ENCODE measurements around the gene TSPO2. TPM values are rescaled to one million over a fixed set of nuclear protein-coding genes. Genes with fewer than 3 reads are reported as not detected.

Gene TSPO2
- total RNA-seq, 1 donor from 2014 or later = 1.0 TPM

- Histone ChIP-seq H3K4me1 (ENCODE audit: control insufficient read depth in 3 of 3, insufficient read depth in 3 of 3, low read length in 3 of 3) (peaks cover 9 to 13% (median 11%) of the 10 kb centered on the region in 3 donors), H3K9ac (ENCODE audit: low read depth in 1 of 3, low read length in 3 of 3) (no peak overlapping the region), H3K27ac (ENCODE audit: low read depth, low read length) (no peak overlapping the region), H3K27me3 (ENCODE audit: control insufficient read depth in 3 of 3, insufficient read depth in 3 of 3, low read length in 3 of 3) (no peaks in the 10 kb centered on the region), H3K9me3 (ENCODE audit: control insufficient read depth in 3 of 3, low read length in 3 of 3) (no peaks in the 10 kb centered on the region), H3K4me3 (ENCODE audit: low read length in 3 of 3) (no peak overlapping the region), H3K36me3 (ENCODE audit: control insufficient read depth in 3 of 3, insufficient read depth in 3 of 3, low read length in 3 of 3) (peaks cover 0 to 4% (median 0%) of the 10 kb centered on the region in 3 donors)
These were observed 19.2 kb upstream of the TSPO2 start for GRCh38 chr6:41023114-41023513.

DNA sequence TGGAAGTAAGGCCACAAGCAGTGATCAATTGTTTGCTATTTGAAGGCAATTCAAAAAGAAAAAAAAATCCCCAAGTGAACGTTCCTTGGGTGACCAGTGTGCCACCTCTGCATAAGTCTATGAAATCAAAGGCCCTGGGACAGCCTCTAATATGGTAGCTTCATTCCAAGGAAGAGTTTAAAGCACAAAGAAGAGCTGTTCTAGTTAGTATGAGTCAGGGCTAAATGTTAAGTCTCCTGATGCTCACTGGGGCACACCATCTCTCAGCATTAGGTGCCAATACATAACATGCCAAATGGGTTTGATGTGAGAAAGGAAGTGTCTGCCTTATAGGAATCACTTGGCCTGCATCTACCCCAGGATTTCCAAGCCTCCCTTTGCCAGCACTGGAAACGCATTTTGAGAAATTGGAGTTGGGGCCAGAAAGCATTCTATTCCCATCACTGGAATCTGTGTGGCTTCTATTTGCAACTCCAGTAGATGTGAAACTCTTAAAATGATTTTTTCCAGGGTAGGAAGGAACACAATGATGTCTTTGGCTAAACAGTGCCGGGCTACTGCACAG, 16.2 kb upstream of the TSPO2 start:
- no peak overlapping the region for H3K27ac ChIP-seq (ENCODE audit: low read depth, low read length)
- no peaks in the 10 kb centered on the region for H3K9me3 ChIP-seq (ENCODE audit: control insufficient read depth in 3 of 3, low read length in 3 of 3)
- no peaks in the 10 kb centered on the region for H3K27me3 ChIP-seq (ENCODE audit: control insufficient read depth in 3 of 3, insufficient read depth in 3 of 3, low read length in 3 of 3)
- no peak overlapping the region for H3K4me3 ChIP-seq (ENCODE audit: low read length in 3 of 3)
- H3K36me3 ChIP-seq (ENCODE audit: control insufficient read depth in 3 of 3, insufficient read depth in 3 of 3, low read length in 3 of 3) = peaks cover 0 to 4% (median 0%) of the 10 kb centered on the region in 3 donors
- peaks cover 16 to 22% (median 19%) of the 10 kb centered on the region in 3 donors for H3K4me1 ChIP-seq (ENCODE audit: control insufficient read depth in 3 of 3, insufficient read depth in 3 of 3, low read length in 3 of 3)
- no peak overlapping the region for H3K9ac ChIP-seq (ENCODE audit: low read depth in 1 of 3, low read length in 3 of 3)

DNA sequence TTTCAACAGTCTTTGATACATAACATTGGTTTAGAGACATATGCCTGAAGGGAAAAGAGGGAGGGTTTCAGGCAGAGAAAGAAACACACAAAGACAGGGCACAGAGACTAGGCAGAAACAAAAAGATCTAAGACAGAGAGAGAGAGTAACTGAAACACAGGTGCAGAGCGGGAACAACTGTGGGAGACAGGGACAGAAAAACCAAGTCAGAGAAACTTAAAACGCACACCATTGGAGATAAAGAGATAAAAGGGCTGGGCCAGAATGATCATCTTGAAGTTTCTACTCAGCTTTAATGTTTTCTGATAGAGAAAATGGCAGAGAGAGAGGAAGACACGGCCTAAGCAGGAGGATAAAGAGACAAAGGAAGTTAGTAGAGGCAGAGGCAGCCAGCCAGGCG, 15.0 kb upstream of the TSPO2 start:
- peak overlapping the region; percentile 81 to 93 (median 84) for H3K9ac ChIP-seq (ENCODE audit: low read depth in 1 of 3, low read length in 3 of 3)
- H3K36me3 ChIP-seq (ENCODE audit: control insufficient read depth in 3 of 3, insufficient read depth in 3 of 3, low read length in 3 of 3) = peaks cover 0 to 4% (median 0%) of the 10 kb centered on the region in 3 donors
- no peaks in the 10 kb centered on the region for H3K27me3 ChIP-seq (ENCODE audit: control insufficient read depth in 3 of 3, insufficient read depth in 3 of 3, low read length in 3 of 3)
- peaks cover 16 to 19% (median 18%) of the 10 kb centered on the region in 3 donors for H3K4me1 ChIP-seq (ENCODE audit: control insufficient read depth in 3 of 3, insufficient read depth in 3 of 3, low read length in 3 of 3)
- H3K27ac ChIP-seq (ENCODE audit: low read depth, low read length) = peak overlapping the region; percentile 43
- peak overlapping the region; percentile 73 to 86 (median 80) for H3K4me3 ChIP-seq (ENCODE audit: low read length in 3 of 3)
- no peaks in the 10 kb centered on the region for H3K9me3 ChIP-seq (ENCODE audit: control insufficient read depth in 3 of 3, low read length in 3 of 3)

GRCh38 chr6:41027799-41028560, 14.3 kb upstream of the TSPO2 start:
- H3K36me3 ChIP-seq (ENCODE audit: control insufficient read depth in 3 of 3, insufficient read depth in 3 of 3, low read length in 3 of 3) = peaks cover 0 to 4% (median 0%) of the 10 kb centered on the region in 3 donors
- H3K9me3 ChIP-seq (ENCODE audit: control insufficient read depth in 3 of 3, low read length in 3 of 3) = no peaks in the 10 kb centered on the region
- peak overlapping the region; percentile 43 for H3K27ac ChIP-seq (ENCODE audit: low read depth, low read length)
- H3K4me3 ChIP-seq (ENCODE audit: low read length in 3 of 3) = peak overlapping the region; percentile 73 to 86 (median 80)
- peak overlapping the region; percentile 81 to 93 (median 84) for H3K9ac ChIP-seq (ENCODE audit: low read depth in 1 of 3, low read length in 3 of 3)
- H3K4me1 ChIP-seq (ENCODE audit: control insufficient read depth in 3 of 3, insufficient read depth in 3 of 3, low read length in 3 of 3) = peaks cover 16 to 19% (median 18%) of the 10 kb centered on the region in 3 donors
- H3K27me3 ChIP-seq (ENCODE audit: control insufficient read depth in 3 of 3, insufficient read depth in 3 of 3, low read length in 3 of 3) = no peaks in the 10 kb centered on the region

DNA sequence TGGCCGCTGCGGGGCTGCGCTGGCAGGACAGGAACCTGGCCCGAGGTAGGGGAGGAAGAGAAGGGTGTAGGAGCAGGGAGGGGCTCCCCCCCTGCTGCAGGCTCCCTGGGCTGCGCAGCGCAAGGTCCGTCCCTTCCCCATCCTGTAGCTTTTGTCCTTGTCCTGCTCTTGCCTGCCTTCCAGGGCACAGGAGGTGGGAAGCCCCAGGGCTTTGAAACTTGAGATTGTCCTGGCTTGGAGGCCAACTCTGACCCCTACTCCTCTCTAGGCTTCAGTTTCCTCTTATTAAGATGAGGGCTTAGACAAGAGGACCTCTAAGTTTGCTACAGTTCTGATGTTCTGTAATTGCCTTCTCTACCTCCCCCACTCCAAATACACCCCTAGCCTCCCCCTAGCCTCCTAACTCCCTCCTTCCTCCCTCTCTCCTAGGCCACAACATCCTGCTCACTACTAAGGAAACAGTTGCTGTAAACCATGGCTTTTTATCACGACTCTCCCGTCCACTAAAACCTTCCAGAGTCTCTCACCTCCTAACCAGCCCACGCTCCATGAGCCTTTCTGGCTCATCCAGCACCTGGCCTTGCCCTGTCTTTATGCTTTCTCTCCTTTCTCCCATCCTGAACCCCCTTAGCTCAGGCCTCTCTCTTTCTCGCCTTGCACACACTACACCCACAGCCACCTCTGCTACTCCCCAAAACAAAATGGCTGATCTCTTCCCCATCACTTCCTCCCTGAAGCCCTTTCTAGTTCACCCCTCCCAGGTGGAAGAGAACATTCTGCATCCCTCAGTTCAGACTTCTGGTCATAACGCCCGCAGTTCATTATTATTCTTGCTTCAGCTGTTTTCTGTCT, 13.5 kb upstream of the TSPO2 start:
- Histone ChIP-seq H3K27ac (ENCODE audit: low read depth, low read length) (peak overlapping the region; percentile 43), H3K4me1 (ENCODE audit: control insufficient read depth in 3 of 3, insufficient read depth in 3 of 3, low read length in 3 of 3) (peaks cover 16 to 19% (median 18%) of the 10 kb centered on the region in 3 donors), H3K9me3 (ENCODE audit: control insufficient read depth in 3 of 3, low read length in 3 of 3) (no peaks in the 10 kb centered on the region), H3K4me3 (ENCODE audit: low read length in 3 of 3) (peak overlapping the region; percentile 73 to 86 (median 80)), H3K27me3 (ENCODE audit: control insufficient read depth in 3 of 3, insufficient read depth in 3 of 3, low read length in 3 of 3) (no peaks in the 10 kb centered on the region), H3K9ac (ENCODE audit: low read depth in 1 of 3, low read length in 3 of 3) (peak overlapping the region; percentile 78 to 93 (median 81)), H3K36me3 (ENCODE audit: control insufficient read depth in 3 of 3, insufficient read depth in 3 of 3, low read length in 3 of 3) (peaks cover 0 to 4% (median 0%) of the 10 kb centered on the region in 3 donors)

GRCh38 chr6:41032830-41033229, 9.4 kb upstream of the TSPO2 start:
- no peaks in the 10 kb centered on the region for H3K9me3 ChIP-seq (ENCODE audit: control insufficient read depth in 3 of 3, low read length in 3 of 3)
- no peaks in the 10 kb centered on the region for H3K36me3 ChIP-seq (ENCODE audit: control insufficient read depth in 3 of 3, insufficient read depth in 3 of 3, low read length in 3 of 3)
- peaks cover 7 to 11% (median 9%) of the 10 kb centered on the region in 3 donors for H3K4me1 ChIP-seq (ENCODE audit: control insufficient read depth in 3 of 3, insufficient read depth in 3 of 3, low read length in 3 of 3)
- H3K4me3 ChIP-seq (ENCODE audit: low read length in 3 of 3) = no peak overlapping the region
- no peaks in the 10 kb centered on the region for H3K27me3 ChIP-seq (ENCODE audit: control insufficient read depth in 3 of 3, insufficient read depth in 3 of 3, low read length in 3 of 3)
- H3K27ac ChIP-seq (ENCODE audit: low read depth, low read length) = no peak overlapping the region
- no peak overlapping the region for H3K9ac ChIP-seq (ENCODE audit: low read depth in 1 of 3, low read length in 3 of 3)

DNA sequence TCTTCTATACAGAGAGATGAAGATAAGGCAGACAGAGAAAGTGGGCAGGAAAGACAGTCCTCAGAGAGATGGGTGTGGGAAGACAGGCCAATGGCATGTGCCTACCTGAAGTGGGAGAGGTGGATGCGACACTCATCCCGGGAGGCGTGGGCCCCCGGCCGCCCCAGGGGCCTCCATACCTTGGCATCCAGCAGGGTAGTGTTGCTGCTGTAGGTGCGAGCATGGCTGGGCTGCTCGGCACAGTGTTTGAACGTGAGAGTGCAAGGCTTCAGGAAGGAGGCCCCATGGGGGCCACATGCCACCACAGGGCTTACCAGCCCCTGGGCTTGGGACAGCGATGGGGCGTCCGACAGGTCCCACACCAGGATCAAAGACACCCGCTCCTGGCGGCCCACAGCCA, 8.5 kb upstream of the TSPO2 start:
- Histone ChIP-seq H3K9ac (ENCODE audit: low read depth in 1 of 3, low read length in 3 of 3) (no peak overlapping the region), H3K4me3 (ENCODE audit: low read length in 3 of 3) (no peak overlapping the region), H3K36me3 (ENCODE audit: control insufficient read depth in 3 of 3, insufficient read depth in 3 of 3, low read length in 3 of 3) (no peaks in the 10 kb centered on the region), H3K27ac (ENCODE audit: low read depth, low read length) (no peak overlapping the region), H3K27me3 (ENCODE audit: control insufficient read depth in 3 of 3, insufficient read depth in 3 of 3, low read length in 3 of 3) (no peaks in the 10 kb centered on the region), H3K4me1 (ENCODE audit: control insufficient read depth in 3 of 3, insufficient read depth in 3 of 3, low read length in 3 of 3) (peaks cover 2 to 3% (median 3%) of the 10 kb centered on the region in 3 donors), H3K9me3 (ENCODE audit: control insufficient read depth in 3 of 3, low read length in 3 of 3) (no peaks in the 10 kb centered on the region)

- Histone ChIP-seq H3K27me3 (ENCODE audit: control insufficient read depth in 3 of 3, insufficient read depth in 3 of 3, low read length in 3 of 3) (no peaks in the 10 kb centered on the region), H3K4me3 (ENCODE audit: low read length in 3 of 3) (no peak overlapping the region), H3K4me1 (ENCODE audit: control insufficient read depth in 3 of 3, insufficient read depth in 3 of 3, low read length in 3 of 3) (peaks cover 0 to 21% (median 6%) of the 10 kb centered on the region in 3 donors), H3K9me3 (ENCODE audit: control insufficient read depth in 3 of 3, low read length in 3 of 3) (no peaks in the 10 kb centered on the region), H3K9ac (ENCODE audit: low read depth in 1 of 3, low read length in 3 of 3) (no peak overlapping the region), H3K36me3 (ENCODE audit: control insufficient read depth in 3 of 3, insufficient read depth in 3 of 3, low read length in 3 of 3) (no peaks in the 10 kb centered on the region), H3K27ac (ENCODE audit: low read depth, low read length) (no peak overlapping the region)
These were observed 6.1 kb upstream of the TSPO2 start for GRCh38 chr6:41036186-41036585.

DNA sequence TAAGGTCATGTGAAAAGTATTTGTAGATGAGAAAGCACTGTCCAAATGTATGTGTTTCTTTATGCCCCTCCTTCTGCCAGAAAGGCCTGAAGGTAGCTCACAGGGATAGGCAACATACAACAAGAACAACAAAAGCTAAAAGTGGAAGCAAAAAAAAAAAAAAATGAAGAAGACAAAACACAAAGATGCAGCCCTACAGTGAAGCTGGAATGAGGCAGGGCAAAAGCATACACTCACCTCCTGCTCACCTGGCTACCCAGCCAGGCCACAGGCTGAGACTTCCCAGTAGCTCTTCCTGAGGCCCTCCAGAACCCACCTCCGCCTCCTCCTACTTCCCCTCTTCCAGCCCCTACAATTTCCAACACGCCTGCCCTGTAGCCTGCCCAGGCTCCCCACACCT, 5.7 kb upstream of the TSPO2 start:
- no peaks in the 10 kb centered on the region for H3K9me3 ChIP-seq (ENCODE audit: control insufficient read depth in 3 of 3, low read length in 3 of 3)
- no peak overlapping the region for H3K4me3 ChIP-seq (ENCODE audit: low read length in 3 of 3)
- H3K27ac ChIP-seq (ENCODE audit: low read depth, low read length) = no peak overlapping the region
- no peaks in the 10 kb centered on the region for H3K27me3 ChIP-seq (ENCODE audit: control insufficient read depth in 3 of 3, insufficient read depth in 3 of 3, low read length in 3 of 3)
- H3K4me1 ChIP-seq (ENCODE audit: control insufficient read depth in 3 of 3, insufficient read depth in 3 of 3, low read length in 3 of 3) = peaks cover 0 to 21% (median 6%) of the 10 kb centered on the region in 3 donors
- no peaks in the 10 kb centered on the region for H3K36me3 ChIP-seq (ENCODE audit: control insufficient read depth in 3 of 3, insufficient read depth in 3 of 3, low read length in 3 of 3)
- no peak overlapping the region for H3K9ac ChIP-seq (ENCODE audit: low read depth in 1 of 3, low read length in 3 of 3)

All from skeletal muscle tissue (tissue), 4 donors.